Activated CD4-positive, alpha-beta memory T cell treated with anti-CD3 and anti-CD28 coated beads for 36 hours (primary cell): Measurements from ENCODE around the gene PPM1N. TPM values are rescaled to one million over a fixed set of nuclear protein-coding genes. Genes with fewer than 3 reads are reported as not detected.

Experiments
- CTCF ChIA-PET: fragments of 350-600 bp; sonication (Branson Sonifier 250); formaldehyde crosslinking; loops from one replicate; lab custom pipeline; 2021; ENCODE audit warnings: antibody characterized with exemption, inconsistent platforms; lab: Charles Lee
- POLR2A ChIA-PET: fragments of 350-600 bp; sonication (Branson Sonifier 250); formaldehyde crosslinking; loops from one replicate; lab custom pipeline; 2021; ENCODE audit warnings: antibody characterized with exemption; lab: Charles Lee
- DNase-seq: peaks from one replicate; pipeline ENCODE4 v3.0.0-alpha.2; 2020
- H3K27ac Mint-ChIP-seq: one replicate; pipeline ENCODE4 v1.8.0; 2021; ENCODE audit warnings: mixed read lengths
- H3K27me3 Mint-ChIP-seq: one replicate; pipeline ENCODE4 v1.8.0; 2021; ENCODE audit warnings: mixed read lengths
- H3K36me3 Mint-ChIP-seq: one replicate; pipeline ENCODE4 v1.8.0; 2021; ENCODE audit warnings: mixed read lengths
- H3K4me1 Mint-ChIP-seq: one replicate; pipeline ENCODE4 v1.8.0; 2021; ENCODE audit warnings: low read depth, mixed read lengths
- H3K4me3 Mint-ChIP-seq: one replicate; pipeline ENCODE4 v1.8.0; 2021; ENCODE audit warnings: mild to moderate bottlenecking, mixed read lengths
- H3K9me3 Mint-ChIP-seq: one replicate; pipeline ENCODE4 v1.8.0; 2021; ENCODE audit warnings: mixed read lengths
- intact Hi-C: fragments of 100-400 bp; cut with micrococcal nuclease; formaldehyde crosslinking; loops from one replicate; pipeline ENCODE4 v1.15.1; 2023
- total RNA-seq, 2 experiments: library from RNA; stranded (reverse); gene quantifications; one replicate each; pipeline ENCODE4 v1.2.3, GENCODE V29; 2021

PPM1N gene
- total RNA-seq, 2 experiments from 2014 or later: 3.5 to 3.6 TPM

GRCh38 chr19:45524575-45525129, 26.4 kb downstream of the PPM1N start:
- Mint-ChIP-seq H3K9me3 (no peaks in the 10 kb centered on the region), H3K27ac (no peak overlapping the region), H3K27me3 (peaks cover 1% of the 10 kb centered on the region), H3K36me3 (peaks cover 43% of the 10 kb centered on the region), H3K4me1 (peaks cover 22% of the 10 kb centered on the region), H3K4me3 (no peak overlapping the region)
- no peak for DNase-seq
- ChIA-PET POLR2A (no interaction called here), CTCF (interaction anchor here (0.6 to 1.0 kb wide), 2 partner anchors 109 to 119 kb away, joined by 3 to 4 read pairs; no protein-coding TSS in a partner anchor)
- intact Hi-C loops: loop anchor here (5.0 kb wide), 1 partner anchor 168 kb away; the partner anchor contains the start of genes QPCTL and SNRPD2

GRCh38 chr19:45526143-45526542, 27.9 kb downstream of the PPM1N start:
- Mint-ChIP-seq H3K9me3 (peaks cover 2% of the 10 kb centered on the region), H3K36me3 (peaks cover 37% of the 10 kb centered on the region), H3K4me1 (peaks cover 22% of the 10 kb centered on the region), H3K27ac (no peak overlapping the region), H3K4me3 (no peak overlapping the region), H3K27me3 (peaks cover 1% of the 10 kb centered on the region)
- CTCF ChIA-PET: interaction anchor here (2.2 kb wide), 1 partner anchor 32 kb away, joined by 7 read pairs; no protein-coding TSS in a partner anchor
- DNase-seq: no peak
- POLR2A ChIA-PET: no interaction called here
- intact Hi-C loops: no loop called here

- intact Hi-C loops: no loop called here
- Mint-ChIP-seq H3K36me3 (peaks cover 37% of the 10 kb centered on the region), H3K4me1 (peaks cover 22% of the 10 kb centered on the region), H3K9me3 (peaks cover 9% of the 10 kb centered on the region), H3K4me3 (no peak overlapping the region), H3K27me3 (peaks cover 1% of the 10 kb centered on the region), H3K27ac (no peak overlapping the region)
- no peak for DNase-seq
- ChIA-PET CTCF (interaction anchor here (2.2 kb wide), 1 partner anchor 31 kb away, joined by 7 read pairs; no protein-coding TSS in a partner anchor), POLR2A (no interaction called here)
These were observed 28.7 kb downstream of the PPM1N start for GRCh38 chr19:45526971-45527370.

- peaks cover 35% of the 10 kb centered on the region for H3K36me3 Mint-ChIP-seq
- peaks cover 1% of the 10 kb centered on the region for H3K27me3 Mint-ChIP-seq
- DNase-seq: no peak
- POLR2A ChIA-PET: no interaction called here
- intact Hi-C loops: no loop called here
- peaks cover 9% of the 10 kb centered on the region for H3K9me3 Mint-ChIP-seq
- CTCF ChIA-PET: interaction anchor here (2.2 kb wide), 1 partner anchor 31 kb away, joined by 7 read pairs; no protein-coding TSS in a partner anchor
- no peak overlapping the region for H3K4me3 Mint-ChIP-seq
- no peak overlapping the region for H3K27ac Mint-ChIP-seq
- peaks cover 22% of the 10 kb centered on the region for H3K4me1 Mint-ChIP-seq
These were observed 29.5 kb downstream of the PPM1N start for GRCh38 chr19:45527731-45528130.

- H3K9me3 Mint-ChIP-seq: peaks cover 9% of the 10 kb centered on the region
- H3K36me3 Mint-ChIP-seq: peaks cover 33% of the 10 kb centered on the region
- peaks cover 22% of the 10 kb centered on the region for H3K4me1 Mint-ChIP-seq
- peak overlapping the region; percentile 9 for H3K27ac Mint-ChIP-seq
- H3K4me3 Mint-ChIP-seq: no peak overlapping the region
- peaks cover 1% of the 10 kb centered on the region for H3K27me3 Mint-ChIP-seq
- POLR2A ChIA-PET: interaction anchor here (1.4 kb wide), 1 partner anchor 150 kb away, joined by 4 read pairs; no protein-coding TSS in a partner anchor
- intact Hi-C loops: no loop called here
- CTCF ChIA-PET: interaction anchor here (2.2 kb wide), 1 partner anchor 30 kb away, joined by 7 read pairs; no protein-coding TSS in a partner anchor
- DNase-seq: no peak
These were observed 30.0 kb downstream of the PPM1N start for GRCh38 chr19:45528149-45528743.

GRCh38 chr19:45528744-45529419, 30.6 kb downstream of the PPM1N start:
- no peak overlapping the region for H3K27ac Mint-ChIP-seq
- peaks cover 27% of the 10 kb centered on the region for H3K36me3 Mint-ChIP-seq
- H3K4me3 Mint-ChIP-seq: no peak overlapping the region
- intact Hi-C loops: no loop called here
- peaks cover 1% of the 10 kb centered on the region for H3K27me3 Mint-ChIP-seq
- ChIA-PET POLR2A (interaction anchor here (1.4 kb wide), 1 partner anchor 149 kb away, joined by 4 read pairs; no protein-coding TSS in a partner anchor), CTCF (no interaction called here)
- H3K4me1 Mint-ChIP-seq: peaks cover 16% of the 10 kb centered on the region
- DNase-seq: no peak
- peaks cover 9% of the 10 kb centered on the region for H3K9me3 Mint-ChIP-seq

GRCh38 chr19:45529420-45529785, 31.2 kb downstream of the PPM1N start:
- ChIA-PET CTCF (no interaction called here), POLR2A (interaction anchor here (1.4 kb wide), 1 partner anchor 148 kb away, joined by 4 read pairs; no protein-coding TSS in a partner anchor)
- Mint-ChIP-seq H3K36me3 (peaks cover 25% of the 10 kb centered on the region), H3K27ac (no peak overlapping the region), H3K27me3 (peaks cover 1% of the 10 kb centered on the region), H3K4me3 (no peak overlapping the region), H3K9me3 (peaks cover 9% of the 10 kb centered on the region), H3K4me1 (peaks cover 16% of the 10 kb centered on the region)
- intact Hi-C loops: no loop called here
- no peak for DNase-seq

- no peak overlapping the region for H3K27ac Mint-ChIP-seq
- ChIA-PET POLR2A (no interaction called here), CTCF (interaction anchor here (0.6 kb wide), 1 partner anchor 46 kb away, joined by 4 read pairs; no protein-coding TSS in a partner anchor)
- no peak for DNase-seq
- peaks cover 9% of the 10 kb centered on the region for H3K9me3 Mint-ChIP-seq
- intact Hi-C loops: no loop called here
- H3K36me3 Mint-ChIP-seq: peaks cover 13% of the 10 kb centered on the region
- H3K4me3 Mint-ChIP-seq: no peak overlapping the region
- H3K4me1 Mint-ChIP-seq: peaks cover 16% of the 10 kb centered on the region
- peaks cover 1% of the 10 kb centered on the region for H3K27me3 Mint-ChIP-seq
These were observed 33.1 kb downstream of the PPM1N start for GRCh38 chr19:45531349-45531748.

GRCh38 chr19:45539459-45539858, 41.2 kb downstream of the PPM1N start:
- H3K36me3 Mint-ChIP-seq: no peaks in the 10 kb centered on the region
- ChIA-PET POLR2A (no interaction called here), CTCF (no interaction called here)
- DNase-seq: no peak
- peaks cover 7% of the 10 kb centered on the region for H3K9me3 Mint-ChIP-seq
- H3K27me3 Mint-ChIP-seq: no peaks in the 10 kb centered on the region
- H3K4me1 Mint-ChIP-seq: peaks cover 7% of the 10 kb centered on the region
- no peak overlapping the region for H3K27ac Mint-ChIP-seq
- H3K4me3 Mint-ChIP-seq: no peak overlapping the region
- intact Hi-C loops: no loop called here

- H3K36me3 Mint-ChIP-seq: no peaks in the 10 kb centered on the region
- peaks cover 7% of the 10 kb centered on the region for H3K4me1 Mint-ChIP-seq
- CTCF ChIA-PET: interaction anchor here (1.0 kb wide), 1 partner anchor 11 kb away, joined by 3 read pairs; no protein-coding TSS in a partner anchor
- intact Hi-C loops: no loop called here
- no peak for DNase-seq
- H3K9me3 Mint-ChIP-seq: peaks cover 7% of the 10 kb centered on the region
- POLR2A ChIA-PET: no interaction called here
- no peak overlapping the region for H3K27ac Mint-ChIP-seq
- H3K27me3 Mint-ChIP-seq: no peaks in the 10 kb centered on the region
- H3K4me3 Mint-ChIP-seq: no peak overlapping the region
These were observed 44.0 kb downstream of the PPM1N start for GRCh38 chr19:45542234-45542668.

- CTCF ChIA-PET: interaction anchor here (0.5 to 1.3 kb wide), 2 partner anchors 11 to 23 kb away, joined by 3 to 4 read pairs; no protein-coding TSS in a partner anchor
- no peaks in the 10 kb centered on the region for H3K36me3 Mint-ChIP-seq
- POLR2A ChIA-PET: no interaction called here
- no peaks in the 10 kb centered on the region for H3K9me3 Mint-ChIP-seq
- H3K4me1 Mint-ChIP-seq: peaks cover 7% of the 10 kb centered on the region
- intact Hi-C loops: no loop called here
- H3K27me3 Mint-ChIP-seq: no peaks in the 10 kb centered on the region
- H3K4me3 Mint-ChIP-seq: no peak overlapping the region
- no peak for DNase-seq
- no peak overlapping the region for H3K27ac Mint-ChIP-seq
These were observed 49.0 kb downstream of the PPM1N start for GRCh38 chr19:45547211-45547770.
